ENCODE measurements around the gene PRSS36.

- no peak for TF ChIP-seq CTCF (conservative IDR thresholded peaks at IDR 0.05)
- TF ChIP-seq EZH2 (IDR thresholded peaks at IDR 0.05; ENCODE audit: low read depth), result no peak
Measured at GRCh38 chr16:31194898-31195297, 45.0 kb upstream of the PRSS36 start.

Measured in PC-9 (cell line).